Stimulated activated CD4-positive, alpha-beta T cell treated with anti-CD3 and anti-CD28 coated beads, TNF-alpha, amount 100 ng/mL, for 24 hours (primary cell): ENCODE measurements around the gene SMARCA4.
"Not testable (repeated sequence)": the region's sequence is repeated elsewhere in the genome, so short reads cannot be mapped to it uniquely, and the experiment has no call there.

Source experiments
- DNase-seq, 3 experiments: peaks; one replicate each; pipeline ENCODE4 v3.0.0-alpha.2; 2020; ENCODE audit warnings: low read depth in 3 of 3

SMARCA4 gene

GRCh38 chr19:11098327-11098726 is 137.5 kb downstream of the SMARCA4 start:
- DNase-seq = no peak

GRCh38 chr19:11098861-11099260 is 138.0 kb downstream of the SMARCA4 start:
- no peak for DNase-seq

GRCh38 chr19:11100049-11100448 is 139.2 kb downstream of the SMARCA4 start:
- DNase-seq = no peak

GRCh38 chr19:11101057-11101456 is 140.2 kb downstream of the SMARCA4 start:
- DNase-seq = no peak

- DNase-seq = no peak
These were observed 142.1 kb downstream of the SMARCA4 start for GRCh38 chr19:11102944-11103343.

GRCh38 chr19:11103667-11104066 is 142.8 kb downstream of the SMARCA4 start:
- not testable (repeated sequence) for DNase-seq

DNA sequence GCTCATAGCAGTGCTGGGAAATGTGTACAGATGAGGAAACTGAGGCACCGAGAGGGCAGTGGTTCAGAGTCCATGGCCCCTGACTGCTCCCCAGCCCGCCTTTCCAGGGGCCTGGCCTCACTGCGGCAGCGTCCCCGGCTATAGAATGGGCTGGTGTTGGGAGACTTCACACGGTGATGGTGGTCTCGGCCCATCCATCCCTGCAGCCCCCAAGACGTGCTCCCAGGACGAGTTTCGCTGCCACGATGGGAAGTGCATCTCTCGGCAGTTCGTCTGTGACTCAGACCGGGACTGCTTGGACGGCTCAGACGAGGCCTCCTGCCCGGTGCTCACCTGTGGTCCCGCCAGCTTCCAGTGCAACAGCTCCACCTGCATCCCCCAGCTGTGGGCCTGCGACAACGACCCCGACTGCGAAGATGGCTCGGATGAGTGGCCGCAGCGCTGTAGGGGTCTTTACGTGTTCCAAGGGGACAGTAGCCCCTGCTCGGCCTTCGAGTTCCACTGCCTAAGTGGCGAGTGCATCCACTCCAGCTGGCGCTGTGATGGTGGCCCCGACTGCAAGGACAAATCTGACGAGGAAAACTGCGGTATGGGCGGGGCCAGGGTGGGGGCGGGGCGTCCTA is 144.3 kb downstream of the SMARCA4 start:
- no peak for DNase-seq

DNA sequence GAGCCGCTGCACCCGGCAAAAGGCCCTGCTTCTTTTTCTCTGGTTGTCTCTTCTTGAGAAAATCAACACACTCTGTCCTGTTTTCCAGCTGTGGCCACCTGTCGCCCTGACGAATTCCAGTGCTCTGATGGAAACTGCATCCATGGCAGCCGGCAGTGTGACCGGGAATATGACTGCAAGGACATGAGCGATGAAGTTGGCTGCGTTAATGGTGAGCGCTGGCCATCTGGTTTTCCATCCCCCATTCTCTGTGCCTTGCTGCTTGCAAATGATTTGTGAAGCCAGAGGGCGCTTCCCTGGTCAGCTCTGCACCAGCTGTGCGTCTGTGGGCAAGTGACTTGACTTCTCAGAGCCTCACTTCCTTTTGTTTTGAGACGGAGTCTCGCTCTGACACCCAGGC is 145.6 kb downstream of the SMARCA4 start:
- no peak for DNase-seq

DNA sequence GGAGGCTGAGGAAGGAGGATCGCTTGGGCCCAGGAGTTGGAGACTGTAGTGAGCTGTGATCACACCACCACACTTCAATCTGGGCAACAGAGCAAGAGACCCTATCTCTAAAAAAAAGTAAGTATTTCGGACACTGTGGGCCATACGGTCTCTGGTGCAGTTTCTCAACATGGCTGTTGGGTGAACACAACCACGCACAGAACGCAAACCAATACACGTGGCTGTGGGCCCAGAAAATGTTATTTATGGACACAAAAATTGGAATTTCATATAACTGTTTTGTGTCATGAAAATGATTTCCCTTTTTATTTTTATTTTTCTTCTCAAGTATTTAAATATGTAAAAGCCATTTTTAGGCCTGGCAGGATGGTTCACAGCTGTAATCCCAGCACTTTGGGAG is 147.9 kb downstream of the SMARCA4 start:
- DNase-seq = no peak

GRCh38 chr19:11111117-11111770 is 150.4 kb downstream of the SMARCA4 start:
- no peak for DNase-seq

DNA sequence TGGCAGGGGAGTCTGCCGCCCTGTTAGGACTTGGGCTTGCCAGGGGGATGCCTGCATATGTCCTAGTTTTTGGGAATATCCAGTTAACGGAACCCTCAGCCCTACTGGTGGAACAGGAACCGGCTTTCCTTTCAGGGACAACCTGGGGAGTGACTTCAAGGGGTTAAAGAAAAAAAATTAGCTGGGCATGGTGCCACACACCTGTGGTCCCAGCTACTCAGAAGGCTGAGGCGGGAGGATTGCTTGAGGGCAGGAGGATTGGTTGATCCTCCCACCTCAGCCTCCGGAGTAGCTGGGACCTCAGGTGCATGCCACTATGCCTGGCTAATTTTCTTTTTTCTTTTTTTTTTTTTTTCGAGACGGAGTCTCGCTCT is 150.9 kb downstream of the SMARCA4 start:
- no peak for DNase-seq
